Smooth muscle cell (in vitro differentiated cells): ENCODE results near the gene APIP. TPM values are rescaled to one million over a fixed set of nuclear protein-coding genes. Genes with fewer than 3 reads are reported as not detected.
"Not testable (repeated sequence)": the region's sequence is repeated elsewhere in the genome, so short reads cannot be mapped to it uniquely, and the experiment has no call there.

ENCODE experiments used
- DNase-seq: peaks from one replicate; lab custom pipeline; 2025; ENCODE audit not compliant: unreplicated experiment; lab: John Stamatoyannopoulos, UW
- H2AFZ ChIP-seq: fragments of 200-600 bp; sonication (generic); 2 replicates; pipeline ENCODE4 v1.6.0; 2016; ENCODE audit warnings: antibody characterized with exemption, low read depth, mild to moderate bottlenecking
- H3F3A ChIP-seq: fragments of 200-600 bp; sonication (generic); 2 replicates; pipeline ENCODE4 v1.6.0; 2017; ENCODE audit warnings: antibody characterized with exemption, low read depth
- H3K27ac ChIP-seq: fragments of 200-600 bp; sonication (generic); 2 replicates; pipeline ENCODE4 v1.5.1; 2016; ENCODE audit warnings: low read depth, mild to moderate bottlenecking
- H3K27me3 ChIP-seq: fragments of 200-600 bp; sonication (generic); 2 replicates; pipeline ENCODE4 v1.6.1; 2016; ENCODE audit warnings: low read depth, mild to moderate bottlenecking
- H3K36me3 ChIP-seq: fragments of 200-600 bp; sonication (generic); 2 replicates; pipeline ENCODE4 v1.5.1; 2016; ENCODE audit warnings: low read depth
- H3K4me1 ChIP-seq: fragments of 200-600 bp; sonication (generic); 2 replicates; pipeline ENCODE4 v1.5.1; 2016; ENCODE audit warnings: low read depth
- H3K4me2 ChIP-seq: fragments of 200-600 bp; sonication (generic); 2 replicates; pipeline ENCODE4 v1.6.0; 2016; ENCODE audit warnings: mild to moderate bottlenecking
- H3K4me3 ChIP-seq: fragments of 200-600 bp; sonication (generic); 2 replicates; pipeline ENCODE4 v1.5.1; 2016; ENCODE audit warnings: mild to moderate bottlenecking
- H3K79me2 ChIP-seq: fragments of 200-600 bp; sonication (generic); 2 replicates; pipeline ENCODE4 v1.6.0; 2016; ENCODE audit warnings: low read depth, mild to moderate bottlenecking
- H3K9ac ChIP-seq: fragments of 200-600 bp; sonication (generic); 2 replicates; pipeline ENCODE4 v1.6.0; 2016; ENCODE audit warnings: low read depth
- H3K9me3 ChIP-seq: fragments of 200-600 bp; sonication (generic); replicated peaks from 2 replicates; pipeline ENCODE4 v1.5.1; 2016; ENCODE audit warnings: low read depth
- H4K20me1 ChIP-seq: fragments of 200-600 bp; sonication (generic); 2 replicates; pipeline ENCODE4 v1.6.0; 2016; ENCODE audit warnings: low read depth
- CTCF ChIP-seq: fragments of 200-600 bp; sonication (generic); IDR thresholded peaks from 2 replicates; pipeline ENCODE4 v1.5.1; 2017; ENCODE audit warnings: borderline replicate concordance, mild to moderate bottlenecking, antibody characterized with exemption; ENCODE audit not compliant: insufficient read depth, poor library complexity, severe bottlenecking
- WGBS: methylation state at CpG from one replicate; pipeline ENCODE4 v1.1.7; 2016; ENCODE audit warnings: low lambda C conversion rate; 5-methylcytosine and 5-hydroxymethylcytosine counted together
- polyA plus RNA-seq: library from polyadenylated mRNA; unstranded; fragments of >200 nt; fragmentation: Nextera tagmentation; extraction: Ambion mirVana; gene quantifications from 2 replicates; pipeline ENCODE4 v1.2.1, GENCODE V29; 2016
- total RNA-seq: library from RNA; depleted of rRNA; stranded (reverse); fragments of >200 nt; gene quantifications from 2 replicates; pipeline ENCODE4 v1.2.3, GENCODE V29; 2014

The APIP gene
- total and polyA plus RNA-seq, 2 experiments from 2014 or later, result 12.8 to 24.9 TPM

GRCh38 chr11:34897171-34897870 is 18.9 kb downstream of the APIP start:
- H3K9ac ChIP-seq, result no peak overlapping the region
- H3K4me1 ChIP-seq, result no peaks in the 10 kb centered on the region
- 90% methylated on average over 3 of the region's 3 CpGs for WGBS
- H2AFZ ChIP-seq, result no peak overlapping the region
- H3K79me2 ChIP-seq, result no peaks in the 10 kb centered on the region
- H3K27ac ChIP-seq, result no peak overlapping the region
- no peak for DNase-seq
- peaks cover 14% of the 10 kb centered on the region for H3K9me3 ChIP-seq
- TF ChIP-seq CTCF, result no peak
- no peaks in the 10 kb centered on the region for H3K27me3 ChIP-seq
- no peak overlapping the region for H3K4me2 ChIP-seq
- H3K36me3 ChIP-seq, result no peaks in the 10 kb centered on the region
- H3K4me3 ChIP-seq, result no peak overlapping the region
- no peaks in the 10 kb centered on the region for H4K20me1 ChIP-seq
- H3F3A ChIP-seq, result no peaks in the 10 kb centered on the region

GRCh38 chr11:34896191-34896590 is 20.0 kb downstream of the APIP start:
- WGBS, result 99% methylated on average over 3 of the region's 3 CpGs

GRCh38 chr11:34893416-34893815 is 22.8 kb downstream of the APIP start:
- no peaks in the 10 kb centered on the region for H3K79me2 ChIP-seq
- TF ChIP-seq CTCF, result no peak
- H2AFZ ChIP-seq, result no peak overlapping the region
- H3K4me1 ChIP-seq, result no peaks in the 10 kb centered on the region
- H3K9me3 ChIP-seq, result no peaks in the 10 kb centered on the region
- H3K9ac ChIP-seq, result no peak overlapping the region
- no peak overlapping the region for H3K4me3 ChIP-seq
- no peaks in the 10 kb centered on the region for H3F3A ChIP-seq
- no peak for DNase-seq
- no peak overlapping the region for H3K4me2 ChIP-seq
- no peaks in the 10 kb centered on the region for H3K36me3 ChIP-seq
- peaks cover 4% of the 10 kb centered on the region for H4K20me1 ChIP-seq
- no peak overlapping the region for H3K27ac ChIP-seq
- no peaks in the 10 kb centered on the region for H3K27me3 ChIP-seq
- 98% methylated on average over 1 of the region's 1 CpG for WGBS

More at GRCh38 chr11:34896191-34896590, 20.0 kb downstream of the APIP start:
- H3K9ac ChIP-seq, H3K27me3 ChIP-seq, H3K36me3 ChIP-seq, H3K4me3 ChIP-seq, H3K79me2 ChIP-seq, H4K20me1 ChIP-seq, H3F3A ChIP-seq, H3K4me1 ChIP-seq, DNase-seq, H3K4me2 ChIP-seq, H2AFZ ChIP-seq, H3K27ac ChIP-seq: not testable (repeated sequence)
- H3K9me3 ChIP-seq, result peaks cover 14% of the 10 kb centered on the region

- Histone ChIP-seq H3K4me3 (no peak overlapping the region), H3K9ac (no peak overlapping the region), H3K27ac (no peak overlapping the region), H3K4me2 (no peak overlapping the region), H2AFZ (no peak overlapping the region), H4K20me1 (peaks cover 4% of the 10 kb centered on the region), H3K9me3 (no peaks in the 10 kb centered on the region), H3K79me2 (no peaks in the 10 kb centered on the region), H3K27me3 (no peaks in the 10 kb centered on the region), H3K36me3 (no peaks in the 10 kb centered on the region), H3K4me1 (no peaks in the 10 kb centered on the region), H3F3A (no peaks in the 10 kb centered on the region)
- DNase-seq, result no peak
- 98% methylated on average over 3 of the region's 3 CpGs for WGBS
- TF ChIP-seq CTCF, result no peak
Observed at GRCh38 chr11:34891611-34892010, 24.6 kb downstream of the APIP start.
